ENCODE measurements around the gene ZNF879.

Gene ZNF879

GRCh38 chr5:178993955-178994579 is 29.5 kb upstream of the ZNF879 start:
- in situ Hi-C loops (cut with MboI; ENCODE audit: low pct_unique_long_range_greater_than_20kb, low sequenced_read_pairs, unreplicated experiment) = no loop called here
- DNase-seq (ENCODE audit: low spot score) = no peak
- TF ChIP-seq CTCF (IDR thresholded peaks at IDR 0.05; ENCODE audit: extremely low read depth, insufficient read depth, missing control alignments) = no peak

- TF ChIP-seq CTCF (IDR thresholded peaks at IDR 0.05; ENCODE audit: extremely low read depth, insufficient read depth, missing control alignments) = no peak
- in situ Hi-C loops (cut with MboI; ENCODE audit: low pct_unique_long_range_greater_than_20kb, low sequenced_read_pairs, unreplicated experiment) = no loop called here
- DNase-seq (ENCODE audit: low spot score) = no peak
Observed at GRCh38 chr5:178994580-178995340, 28.8 kb upstream of the ZNF879 start, which contains the start of gene GRM6. Gene GRM6 (minus strand): TSS chr5:178995320. CDS start chr5:178994944, 376 bp downstream.

- in situ Hi-C loops (cut with MboI; ENCODE audit: low pct_unique_long_range_greater_than_20kb, low sequenced_read_pairs, unreplicated experiment) = no loop called here
- TF ChIP-seq CTCF (IDR thresholded peaks at IDR 0.05; ENCODE audit: extremely low read depth, insufficient read depth, missing control alignments) = no peak
- DNase-seq (ENCODE audit: low spot score) = no peak
Observed at GRCh38 chr5:178995341-178995690, 28.3 kb upstream of the ZNF879 start.

- no peak for TF ChIP-seq CTCF (IDR thresholded peaks at IDR 0.05; ENCODE audit: extremely low read depth, insufficient read depth, missing control alignments)
- in situ Hi-C loops (cut with MboI; ENCODE audit: low pct_unique_long_range_greater_than_20kb, low sequenced_read_pairs, unreplicated experiment) = no loop called here
- no peak for DNase-seq (ENCODE audit: low spot score)
Observed at GRCh38 chr5:178996156-178996555, 27.4 kb upstream of the ZNF879 start.

- in situ Hi-C loops (cut with MboI; ENCODE audit: low pct_unique_long_range_greater_than_20kb, low sequenced_read_pairs, unreplicated experiment) = no loop called here
- DNase-seq (ENCODE audit: low spot score) = no peak
Observed at GRCh38 chr5:178997191-178997590, 26.4 kb upstream of the ZNF879 start.

GRCh38 chr5:178998441-178998840 is 25.2 kb upstream of the ZNF879 start:
- in situ Hi-C loops (cut with MboI; ENCODE audit: low pct_unique_long_range_greater_than_20kb, low sequenced_read_pairs, unreplicated experiment) = no loop called here
- no peak for TF ChIP-seq CTCF (IDR thresholded peaks at IDR 0.05; ENCODE audit: extremely low read depth, insufficient read depth, missing control alignments)
- no peak for DNase-seq (ENCODE audit: low spot score)

More at GRCh38 chr5:178997191-178997590, 26.4 kb upstream of the ZNF879 start:
- TF ChIP-seq CTCF (IDR thresholded peaks at IDR 0.05; ENCODE audit: extremely low read depth, insufficient read depth, missing control alignments) = no peak

Measured in GM13977 (cell line).